Measurements from ENCODE around the gene GAB2.

GRCh38 chr11:78181185-78181584 lies 236.4 kb downstream of the GAB2 start:
- TF ChIP-seq CTCF (IDR thresholded peaks at IDR 0.05), result no peak
- no peak for TF ChIP-seq POLR2A (IDR thresholded peaks at IDR 0.05)
